ENCODE data around the gene GLOD5.

DNA sequence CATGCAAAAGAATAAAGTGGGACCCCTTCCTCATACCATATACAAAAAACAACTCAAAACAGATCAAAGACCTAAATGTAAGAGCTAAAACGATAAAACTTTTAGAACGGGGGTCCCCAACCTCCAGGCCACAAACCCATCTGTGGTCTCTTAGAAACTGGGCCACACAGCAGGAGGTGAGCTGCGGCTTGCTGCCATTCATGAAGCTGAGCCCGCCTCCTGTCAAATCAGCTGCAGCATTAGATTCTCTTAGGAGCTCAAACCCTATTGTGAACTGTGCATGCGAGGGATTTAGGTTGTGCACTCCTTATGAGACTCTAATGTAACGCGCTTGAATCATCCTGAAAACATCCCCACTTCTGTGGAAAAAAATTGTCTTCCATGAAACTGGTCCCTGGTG, 17.9 kb downstream of the GLOD5 start:
- TF ChIP-seq, protein P1, sequence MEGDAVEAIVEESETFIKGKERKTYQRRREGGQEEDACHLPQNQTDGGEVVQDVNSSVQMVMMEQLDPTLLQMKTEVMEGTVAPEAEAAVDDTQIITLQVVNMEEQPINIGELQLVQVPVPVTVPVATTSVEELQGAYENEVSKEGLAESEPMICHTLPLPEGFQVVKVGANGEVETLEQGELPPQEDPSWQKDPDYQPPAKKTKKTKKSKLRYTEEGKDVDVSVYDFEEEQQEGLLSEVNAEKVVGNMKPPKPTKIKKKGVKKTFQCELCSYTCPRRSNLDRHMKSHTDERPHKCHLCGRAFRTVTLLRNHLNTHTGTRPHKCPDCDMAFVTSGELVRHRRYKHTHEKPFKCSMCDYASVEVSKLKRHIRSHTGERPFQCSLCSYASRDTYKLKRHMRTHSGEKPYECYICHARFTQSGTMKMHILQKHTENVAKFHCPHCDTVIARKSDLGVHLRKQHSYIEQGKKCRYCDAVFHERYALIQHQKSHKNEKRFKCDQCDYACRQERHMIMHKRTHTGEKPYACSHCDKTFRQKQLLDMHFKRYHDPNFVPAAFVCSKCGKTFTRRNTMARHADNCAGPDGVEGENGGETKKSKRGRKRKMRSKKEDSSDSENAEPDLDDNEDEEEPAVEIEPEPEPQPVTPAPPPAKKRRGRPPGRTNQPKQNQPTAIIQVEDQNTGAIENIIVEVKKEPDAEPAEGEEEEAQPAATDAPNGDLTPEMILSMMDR (IDR thresholded peaks at IDR 0.05), result no peak
- TF ChIP-seq SIN3A (IDR thresholded peaks at IDR 0.05; ENCODE audit: borderline replicate concordance, insufficient read depth, low read depth, low read length) (no peak), TCF7L2 (IDR thresholded peaks at IDR 0.05; ENCODE audit: low read depth, low read length) (no peak)
- TF ChIP-seq, protein P2, sequence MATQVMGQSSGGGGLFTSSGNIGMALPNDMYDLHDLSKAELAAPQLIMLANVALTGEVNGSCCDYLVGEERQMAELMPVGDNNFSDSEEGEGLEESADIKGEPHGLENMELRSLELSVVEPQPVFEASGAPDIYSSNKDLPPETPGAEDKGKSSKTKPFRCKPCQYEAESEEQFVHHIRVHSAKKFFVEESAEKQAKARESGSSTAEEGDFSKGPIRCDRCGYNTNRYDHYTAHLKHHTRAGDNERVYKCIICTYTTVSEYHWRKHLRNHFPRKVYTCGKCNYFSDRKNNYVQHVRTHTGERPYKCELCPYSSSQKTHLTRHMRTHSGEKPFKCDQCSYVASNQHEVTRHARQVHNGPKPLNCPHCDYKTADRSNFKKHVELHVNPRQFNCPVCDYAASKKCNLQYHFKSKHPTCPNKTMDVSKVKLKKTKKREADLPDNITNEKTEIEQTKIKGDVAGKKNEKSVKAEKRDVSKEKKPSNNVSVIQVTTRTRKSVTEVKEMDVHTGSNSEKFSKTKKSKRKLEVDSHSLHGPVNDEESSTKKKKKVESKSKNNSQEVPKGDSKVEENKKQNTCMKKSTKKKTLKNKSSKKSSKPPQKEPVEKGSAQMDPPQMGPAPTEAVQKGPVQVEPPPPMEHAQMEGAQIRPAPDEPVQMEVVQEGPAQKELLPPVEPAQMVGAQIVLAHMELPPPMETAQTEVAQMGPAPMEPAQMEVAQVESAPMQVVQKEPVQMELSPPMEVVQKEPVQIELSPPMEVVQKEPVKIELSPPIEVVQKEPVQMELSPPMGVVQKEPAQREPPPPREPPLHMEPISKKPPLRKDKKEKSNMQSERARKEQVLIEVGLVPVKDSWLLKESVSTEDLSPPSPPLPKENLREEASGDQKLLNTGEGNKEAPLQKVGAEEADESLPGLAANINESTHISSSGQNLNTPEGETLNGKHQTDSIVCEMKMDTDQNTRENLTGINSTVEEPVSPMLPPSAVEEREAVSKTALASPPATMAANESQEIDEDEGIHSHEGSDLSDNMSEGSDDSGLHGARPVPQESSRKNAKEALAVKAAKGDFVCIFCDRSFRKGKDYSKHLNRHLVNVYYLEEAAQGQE (IDR thresholded peaks at IDR 0.05; ENCODE audit: insufficient read depth in 1 of 2, low read depth in 2 of 2, low read length in 1 of 2), result no peak

Measured in Panc1 (cell line).